GM18868 (cell line): ENCODE measurements around the gene MAP4K5.

Experiments
- ATAC-seq: cut with Tn5 transposase; IDR thresholded peaks from one replicate; pipeline ENCODE4 v1.9.1; 2021; ENCODE audit warnings: mild to moderate bottlenecking, moderate library complexity; ENCODE audit not compliant: unreplicated experiment

MAP4K5 gene

DNA sequence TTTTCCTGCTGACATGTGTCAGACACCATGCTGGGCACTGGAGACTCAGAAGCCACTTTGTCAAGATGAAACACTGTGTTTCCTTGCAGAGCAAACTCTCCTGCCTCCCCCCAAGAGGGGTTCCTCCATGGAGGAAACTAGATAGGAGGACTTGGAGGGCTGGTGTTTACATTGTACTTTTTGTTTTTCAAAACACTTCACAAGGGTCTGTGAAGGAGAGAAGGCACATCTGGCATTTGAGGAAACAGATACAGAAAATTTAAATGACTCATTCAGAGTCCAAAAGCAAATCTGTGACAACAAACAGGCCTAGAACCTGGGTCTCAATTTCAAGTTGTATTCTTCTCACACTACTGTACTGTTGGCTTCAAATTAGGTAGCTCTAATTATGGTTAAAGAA is 128.9 kb downstream of the MAP4K5 start:
- ATAC-seq: no peak

DNA sequence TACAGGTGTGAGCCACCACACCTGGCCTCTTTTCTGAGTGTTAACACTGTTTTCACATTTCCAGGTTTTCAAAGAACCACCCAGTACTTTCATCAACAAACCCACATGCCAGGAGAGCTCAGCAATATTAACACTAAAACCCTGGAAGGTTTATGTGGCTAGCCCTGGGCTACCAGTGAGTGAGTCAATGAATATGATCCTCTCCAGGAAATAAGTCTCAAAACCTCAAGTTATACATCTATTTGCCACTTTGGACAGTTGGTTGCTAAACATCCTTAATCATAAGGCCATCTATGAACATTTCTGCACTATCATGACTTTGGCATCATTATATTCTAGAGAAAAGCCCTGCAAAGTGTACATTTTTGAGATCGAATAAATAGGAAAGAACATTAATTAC is 129.4 kb downstream of the MAP4K5 start:
- ATAC-seq: no peak

GRCh38 chr14:50400461-50400860 is 131.9 kb downstream of the MAP4K5 start:
- ATAC-seq: no peak

DNA sequence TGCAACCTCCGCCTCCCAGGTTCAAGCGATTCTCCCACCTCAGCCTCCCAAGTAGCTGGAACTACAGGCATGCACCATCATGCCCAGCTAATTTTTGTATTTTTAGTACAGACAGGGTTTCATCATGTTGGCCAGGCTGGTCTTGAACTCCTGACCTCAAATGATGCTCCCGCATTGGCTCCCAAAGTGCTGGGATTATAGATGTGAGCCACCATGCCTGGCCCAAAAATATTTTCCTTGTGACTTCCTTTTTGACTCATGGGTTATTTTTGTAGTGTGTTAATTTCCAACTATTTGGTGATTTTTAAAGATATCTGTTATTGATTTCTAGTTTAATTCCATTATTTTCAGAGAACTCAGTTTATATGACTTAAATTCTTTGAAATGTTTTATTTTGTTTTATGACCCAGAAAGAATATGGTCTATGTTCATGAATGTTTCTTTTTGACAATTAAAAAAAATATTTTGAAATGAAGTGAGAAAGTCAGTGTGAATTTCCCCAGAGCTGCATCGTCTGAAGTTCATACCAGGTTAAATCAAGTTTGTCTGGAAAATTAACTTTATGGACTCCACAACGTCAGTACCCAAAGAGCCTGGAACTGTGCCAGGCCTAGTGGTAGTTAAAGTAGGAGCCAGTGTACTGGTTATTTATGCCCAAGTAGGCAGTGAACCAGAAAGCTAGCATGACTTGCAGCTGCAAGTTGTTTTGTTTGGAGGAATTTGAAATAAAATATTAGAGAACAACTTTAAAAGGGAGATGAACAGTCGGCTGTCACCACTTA is 132.9 kb downstream of the MAP4K5 start:
- no peak for ATAC-seq

GRCh38 chr14:50398189-50398580 is 134.2 kb downstream of the MAP4K5 start:
- no peak for ATAC-seq

DNA sequence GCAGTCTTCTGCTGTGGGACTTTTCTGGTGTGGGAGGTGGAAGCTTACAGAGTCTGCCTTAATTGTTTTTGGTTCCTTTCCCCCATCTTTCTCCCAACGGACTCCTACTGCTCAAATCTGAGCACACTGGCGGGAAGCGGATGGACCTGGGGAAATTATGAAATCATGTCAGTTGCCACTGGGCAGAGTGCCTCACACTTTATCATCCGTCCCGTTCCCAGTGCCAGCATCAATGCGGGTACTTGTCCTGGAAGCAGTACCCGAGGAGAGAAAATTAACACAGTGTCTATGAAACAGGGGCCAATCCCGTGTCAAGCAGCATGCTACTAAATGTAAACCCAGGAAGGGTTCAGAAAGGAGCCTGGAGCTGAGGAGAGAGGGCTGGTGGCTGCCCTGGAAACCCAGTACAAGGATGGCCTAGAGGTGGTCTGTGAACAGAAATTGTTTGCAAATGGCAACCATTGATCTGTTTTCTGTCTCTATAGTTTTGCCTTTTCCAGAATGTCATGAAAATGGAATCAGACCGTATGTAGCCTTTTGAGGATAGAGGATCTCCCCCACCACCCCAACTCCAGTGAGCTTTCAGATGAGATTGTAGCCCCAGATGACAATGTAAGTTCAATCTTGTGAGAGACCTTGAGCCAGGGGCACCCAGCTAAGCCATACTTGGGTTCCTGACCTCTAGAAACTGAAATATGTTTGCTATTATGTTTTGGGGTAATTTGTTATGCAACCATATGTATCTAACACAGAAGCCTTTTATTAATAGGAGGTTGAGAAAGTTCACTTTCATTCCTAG is 134.8 kb downstream of the MAP4K5 start:
- ATAC-seq: peak; percentile 8

- peak; percentile 61 for ATAC-seq
Measured at GRCh38 chr14:50396631-50397389, 135.6 kb downstream of the MAP4K5 start, which contains the start of gene CDKL1. TSS of gene CDKL1 (minus strand) at chr14:50396881. CDS start at chr14:50395868, 1,013 bp downstream.

DNA sequence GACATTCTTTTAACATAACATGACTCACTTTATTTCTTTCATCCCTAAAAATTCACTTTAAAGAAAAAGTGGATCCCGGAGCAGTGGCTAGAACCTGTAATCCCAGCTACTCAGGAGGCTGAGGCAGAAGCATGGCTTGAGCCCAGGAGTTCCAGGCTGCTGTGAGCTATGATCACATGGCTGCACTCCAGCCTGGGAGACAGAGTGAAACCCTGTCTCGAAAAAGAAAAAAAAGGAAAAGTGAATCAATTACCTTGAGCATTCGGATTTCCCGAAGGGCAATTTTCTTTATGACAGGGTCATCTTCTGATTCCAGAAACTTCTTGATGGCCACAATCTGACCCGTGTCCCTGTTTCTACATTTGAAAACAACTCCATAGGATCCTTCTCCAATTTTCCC is 136.9 kb downstream of the MAP4K5 start:
- ATAC-seq: no peak

DNA sequence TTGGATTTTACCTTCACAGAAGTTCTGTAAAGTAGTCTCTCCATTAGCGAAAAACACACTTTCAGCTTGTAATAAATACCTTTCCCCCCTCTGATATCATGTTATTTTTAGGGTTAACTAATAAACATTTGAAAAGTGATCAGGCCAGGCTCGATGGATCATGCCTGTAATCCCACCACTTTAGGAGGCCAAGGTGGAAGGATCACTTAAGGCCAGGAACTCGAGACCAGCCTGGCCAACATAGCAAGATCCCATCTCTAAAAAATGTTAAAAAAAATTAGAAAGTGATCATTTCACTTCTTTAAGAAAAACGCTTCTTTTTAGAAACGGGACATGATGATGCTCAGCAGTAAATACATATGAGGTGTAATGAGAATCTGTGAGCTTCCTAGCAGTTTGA is 137.7 kb downstream of the MAP4K5 start:
- ATAC-seq: no peak

- no peak for ATAC-seq
Measured at GRCh38 chr14:50389668-50390441, 142.5 kb downstream of the MAP4K5 start.

GRCh38 chr14:50388256-50388931 is 144.0 kb downstream of the MAP4K5 start:
- ATAC-seq: no peak

DNA sequence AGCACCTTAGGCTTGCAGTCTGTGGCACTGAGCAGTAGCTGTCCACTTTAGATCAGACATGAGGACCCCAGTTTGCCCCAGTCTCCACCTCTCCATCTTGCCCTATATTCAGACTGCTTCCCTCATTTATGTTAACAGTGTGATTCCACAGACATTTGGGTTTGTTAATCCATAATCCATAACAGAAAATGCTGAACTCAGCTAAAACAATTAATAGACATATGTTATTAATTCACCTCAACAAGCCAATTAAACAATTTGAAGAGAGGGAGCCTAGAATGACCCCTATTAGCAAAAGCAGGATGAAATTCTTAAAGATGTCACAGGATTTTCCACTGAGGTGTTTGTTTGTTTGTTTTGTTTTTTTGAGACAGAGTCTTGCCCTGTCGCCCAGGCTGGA is 144.8 kb downstream of the MAP4K5 start:
- ATAC-seq: no peak

GRCh38 chr14:50383618-50384225 is 148.6 kb downstream of the MAP4K5 start:
- no peak for ATAC-seq

- ATAC-seq: no peak
Measured at GRCh38 chr14:50381823-50382287, 150.5 kb downstream of the MAP4K5 start.

GRCh38 chr14:50381008-50381407 is 151.4 kb downstream of the MAP4K5 start:
- no peak for ATAC-seq

DNA sequence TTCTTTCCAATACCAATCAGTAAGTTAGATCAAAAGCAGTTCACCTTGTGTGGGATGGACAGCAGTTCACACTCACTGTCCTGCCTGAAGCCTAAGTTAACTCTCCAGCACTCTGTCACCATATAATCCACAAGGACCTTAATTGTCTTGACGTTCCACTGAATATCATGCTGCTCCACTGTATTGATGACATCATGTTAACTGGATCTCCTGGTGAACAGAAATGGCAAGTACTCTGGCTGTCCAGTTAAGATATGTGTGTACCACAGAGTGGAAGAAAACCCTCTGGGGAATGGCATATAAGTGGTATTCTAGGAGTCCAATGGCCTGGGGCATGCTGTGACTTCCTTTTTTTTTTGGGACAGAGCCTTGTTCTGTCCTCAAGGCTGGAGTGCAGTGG is 151.9 kb downstream of the MAP4K5 start:
- no peak for ATAC-seq

GRCh38 chr14:50379563-50379962 is 152.8 kb downstream of the MAP4K5 start:
- ATAC-seq: no peak

- ATAC-seq: no peak
Measured at GRCh38 chr14:50377550-50378085, 154.8 kb downstream of the MAP4K5 start.

- ATAC-seq: no peak
Measured at GRCh38 chr14:50375760-50376159, 156.6 kb downstream of the MAP4K5 start.
